ENCODE measurements around the gene PLPP3.
A peak's percentile ranks its signal among the peaks of the same experiment; 100 is the strongest.

The PLPP3 gene

DNA sequence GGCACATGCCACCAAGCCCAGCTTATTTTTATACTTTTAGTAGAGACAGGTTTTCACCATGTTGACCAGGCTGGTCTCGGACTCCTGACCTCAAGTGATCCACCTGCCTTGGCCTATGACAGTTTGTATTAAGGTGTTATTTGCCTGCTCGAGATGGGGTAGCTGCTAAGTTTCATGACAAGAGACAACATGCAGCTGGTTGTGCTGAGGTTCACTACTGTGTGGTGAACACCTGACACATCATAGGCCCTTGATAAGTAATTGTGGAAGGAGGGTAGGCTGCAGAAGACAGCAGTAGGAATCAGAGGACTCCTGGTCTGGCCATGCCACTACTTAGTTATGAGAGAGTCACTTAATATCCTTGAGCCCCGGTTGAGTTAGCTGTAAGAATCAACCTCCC is 46.2 kb downstream of the PLPP3 start:
- no peak for DNase-seq (ENCODE audit: low read depth in 2 of 2)
- no peak overlapping the region for H3K4me3 ChIP-seq (replicated peaks in 1 of 2; ENCODE audit: low read depth in 2 of 2, low read length in 2 of 2)
- TF ChIP-seq, protein P1, sequence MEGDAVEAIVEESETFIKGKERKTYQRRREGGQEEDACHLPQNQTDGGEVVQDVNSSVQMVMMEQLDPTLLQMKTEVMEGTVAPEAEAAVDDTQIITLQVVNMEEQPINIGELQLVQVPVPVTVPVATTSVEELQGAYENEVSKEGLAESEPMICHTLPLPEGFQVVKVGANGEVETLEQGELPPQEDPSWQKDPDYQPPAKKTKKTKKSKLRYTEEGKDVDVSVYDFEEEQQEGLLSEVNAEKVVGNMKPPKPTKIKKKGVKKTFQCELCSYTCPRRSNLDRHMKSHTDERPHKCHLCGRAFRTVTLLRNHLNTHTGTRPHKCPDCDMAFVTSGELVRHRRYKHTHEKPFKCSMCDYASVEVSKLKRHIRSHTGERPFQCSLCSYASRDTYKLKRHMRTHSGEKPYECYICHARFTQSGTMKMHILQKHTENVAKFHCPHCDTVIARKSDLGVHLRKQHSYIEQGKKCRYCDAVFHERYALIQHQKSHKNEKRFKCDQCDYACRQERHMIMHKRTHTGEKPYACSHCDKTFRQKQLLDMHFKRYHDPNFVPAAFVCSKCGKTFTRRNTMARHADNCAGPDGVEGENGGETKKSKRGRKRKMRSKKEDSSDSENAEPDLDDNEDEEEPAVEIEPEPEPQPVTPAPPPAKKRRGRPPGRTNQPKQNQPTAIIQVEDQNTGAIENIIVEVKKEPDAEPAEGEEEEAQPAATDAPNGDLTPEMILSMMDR (IDR thresholded peaks at IDR 0.05; ENCODE audit: low read depth, low read length) = no peak

DNA sequence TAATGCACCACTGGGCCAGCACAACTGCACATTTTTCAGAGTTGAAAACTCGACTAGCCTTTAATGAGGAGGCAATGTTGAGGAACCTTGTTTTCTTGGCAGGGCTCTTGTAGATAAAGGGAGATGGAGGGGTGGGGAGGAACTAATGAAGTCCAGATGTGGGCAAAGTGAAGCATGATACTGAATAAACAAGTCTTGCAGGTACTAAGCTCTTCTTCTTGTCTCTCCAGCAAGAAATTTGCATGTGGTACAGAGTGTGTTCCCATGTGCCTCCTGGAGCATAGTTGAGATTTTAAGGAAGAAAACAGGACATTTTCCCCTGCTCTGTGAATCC is 47.0 kb downstream of the PLPP3 start:
- no peak overlapping the region for H3K4me3 ChIP-seq (replicated peaks in 1 of 2; ENCODE audit: low read depth in 2 of 2, low read length in 2 of 2)
- TF ChIP-seq, protein P1 (IDR thresholded peaks at IDR 0.05; ENCODE audit: low read depth, low read length) = no peak
- DNase-seq (ENCODE audit: low read depth in 2 of 2) = peak in 1 of 2 donors; percentile 53

DNA sequence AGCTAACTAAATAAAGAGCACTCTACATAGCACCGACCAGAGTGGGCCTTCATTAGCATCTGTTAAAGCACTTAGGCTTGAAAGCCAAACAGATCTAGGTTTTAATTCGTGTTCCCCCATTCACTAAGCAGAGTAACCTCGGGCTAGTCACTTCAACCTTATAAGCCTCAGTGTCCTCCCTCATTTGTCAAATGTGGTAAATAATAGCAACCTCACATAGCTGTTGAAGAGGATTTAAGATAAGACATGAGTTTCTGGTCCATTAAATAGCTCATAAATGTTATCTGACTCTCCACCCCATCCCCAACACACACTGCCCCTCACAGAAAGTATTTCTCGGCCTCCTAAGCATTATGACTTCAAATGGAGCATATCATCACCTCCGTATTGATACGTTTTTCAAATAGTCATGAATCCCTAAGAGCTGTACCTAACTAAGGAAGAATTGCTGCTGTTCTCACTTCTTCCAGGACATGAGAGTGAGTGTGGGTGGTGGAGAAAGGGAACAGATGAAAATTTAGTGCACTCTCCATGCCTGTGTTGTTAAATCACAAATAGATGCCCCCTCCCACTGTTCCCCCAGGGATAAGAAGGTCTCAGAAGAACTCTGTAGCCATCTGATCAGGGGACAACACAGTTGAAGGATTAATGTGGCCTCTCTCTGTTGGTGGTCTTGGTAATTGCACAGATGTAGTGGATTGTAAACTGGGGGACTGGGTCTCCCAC is 47.6 kb downstream of the PLPP3 start:
- H3K4me3 ChIP-seq (replicated peaks in 1 of 2; ENCODE audit: low read depth in 2 of 2, low read length in 2 of 2) = no peak overlapping the region
- TF ChIP-seq, protein P1 (IDR thresholded peaks at IDR 0.05; ENCODE audit: low read depth, low read length) = no peak
- DNase-seq (ENCODE audit: low read depth in 2 of 2) = no peak

DNA sequence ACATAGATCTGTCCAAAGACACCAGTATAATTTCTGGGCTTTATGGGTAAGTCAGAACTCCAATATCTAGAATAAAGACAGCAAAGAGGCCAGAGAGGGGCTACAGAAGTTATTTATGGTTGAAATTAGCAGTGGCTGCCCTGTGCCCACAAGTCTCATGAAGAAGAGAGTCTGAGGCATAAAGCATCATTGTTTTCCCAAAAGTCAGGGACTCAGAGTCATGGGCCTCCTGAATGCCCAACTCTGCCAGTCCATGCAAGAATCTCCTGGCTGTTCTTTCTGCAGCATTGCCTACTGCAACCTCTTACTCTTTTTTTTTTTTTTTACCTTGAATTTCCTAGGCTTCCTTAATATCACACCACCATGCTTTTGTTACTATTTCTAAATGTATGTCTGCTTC is 49.6 kb downstream of the PLPP3 start:
- TF ChIP-seq, protein P1 (IDR thresholded peaks at IDR 0.05; ENCODE audit: low read depth, low read length) = no peak
- DNase-seq (ENCODE audit: low read depth in 2 of 2) = no peak
- no peak overlapping the region for H3K4me3 ChIP-seq (replicated peaks in 1 of 2; ENCODE audit: low read depth in 2 of 2, low read length in 2 of 2)

DNA sequence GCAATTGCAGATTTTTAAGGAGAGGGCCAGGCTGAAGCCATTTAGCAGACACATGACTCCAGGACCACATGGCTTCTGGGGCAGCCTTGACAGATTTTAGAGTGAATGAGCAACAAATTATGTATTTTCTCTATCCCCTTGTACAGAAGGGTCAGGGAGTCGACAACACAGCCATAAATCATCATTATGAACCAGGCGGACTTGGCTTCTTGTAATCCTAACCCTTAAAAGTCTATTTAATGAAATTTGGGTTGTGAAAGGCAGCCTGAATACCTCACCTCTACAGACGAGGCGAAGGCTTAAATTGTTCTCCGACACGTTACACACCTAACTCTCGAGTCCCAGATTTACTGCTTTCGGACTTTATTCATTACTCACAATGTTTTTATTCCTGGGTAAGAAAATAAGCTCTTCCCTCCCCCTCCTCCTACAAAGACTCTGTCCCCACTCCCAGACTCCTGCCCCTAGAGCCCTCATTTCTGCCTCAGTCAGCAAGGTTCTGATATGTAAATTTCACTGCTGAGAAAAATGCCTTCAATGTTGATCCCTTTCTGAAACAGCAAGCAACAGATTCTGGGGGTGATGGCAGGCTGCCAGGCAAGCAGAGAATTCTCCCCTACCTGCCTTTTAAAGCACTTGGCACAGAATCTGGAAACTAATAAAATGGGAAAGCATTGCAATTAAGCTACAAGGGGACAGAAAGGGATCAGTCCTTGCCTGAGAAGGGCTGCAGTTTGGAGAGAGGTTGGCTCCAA is 51.6 kb downstream of the PLPP3 start:
- no peak overlapping the region for H3K4me3 ChIP-seq (replicated peaks in 1 of 2; ENCODE audit: low read depth in 2 of 2, low read length in 2 of 2)
- no peak for DNase-seq (ENCODE audit: low read depth in 2 of 2)
- TF ChIP-seq, protein P1 (IDR thresholded peaks at IDR 0.05; ENCODE audit: low read depth, low read length) = no peak

DNA sequence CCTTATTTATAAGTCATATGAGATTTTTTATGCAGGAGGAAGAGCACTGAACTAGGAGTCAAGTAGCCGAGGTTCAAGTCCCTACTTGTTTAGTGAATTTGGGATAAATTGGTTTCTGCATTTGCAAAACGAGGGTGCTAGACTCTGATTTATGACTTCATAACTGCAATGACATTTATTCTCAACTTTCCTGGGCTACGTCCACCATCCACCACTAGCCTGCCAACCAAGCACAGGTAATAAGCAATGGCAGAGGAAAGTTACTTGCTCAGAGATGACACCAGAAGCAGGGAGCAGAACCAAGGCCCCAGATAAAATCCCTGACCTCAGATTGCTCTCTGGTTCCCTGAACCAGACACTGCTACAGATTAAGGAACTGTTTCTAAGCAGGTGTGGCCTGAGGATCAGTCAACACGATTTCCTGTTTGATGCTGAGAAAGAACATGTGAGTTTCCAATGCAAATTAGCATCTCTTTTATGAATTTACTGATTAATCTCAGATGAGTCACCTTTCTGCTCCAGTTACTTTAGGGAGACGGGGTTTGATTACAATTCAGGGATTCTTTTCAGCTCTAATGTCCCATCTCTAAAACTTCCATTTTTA is 52.7 kb downstream of the PLPP3 start:
- no peak for DNase-seq (ENCODE audit: low read depth in 2 of 2)
- no peak overlapping the region for H3K4me3 ChIP-seq (replicated peaks in 1 of 2; ENCODE audit: low read depth in 2 of 2, low read length in 2 of 2)
- TF ChIP-seq, protein P1 (IDR thresholded peaks at IDR 0.05; ENCODE audit: low read depth, low read length) = no peak
